ENCODE measurements around the gene TPBG.
A peak's percentile ranks its signal among the peaks of the same experiment; 100 is the strongest.

Gene TPBG, protein sequence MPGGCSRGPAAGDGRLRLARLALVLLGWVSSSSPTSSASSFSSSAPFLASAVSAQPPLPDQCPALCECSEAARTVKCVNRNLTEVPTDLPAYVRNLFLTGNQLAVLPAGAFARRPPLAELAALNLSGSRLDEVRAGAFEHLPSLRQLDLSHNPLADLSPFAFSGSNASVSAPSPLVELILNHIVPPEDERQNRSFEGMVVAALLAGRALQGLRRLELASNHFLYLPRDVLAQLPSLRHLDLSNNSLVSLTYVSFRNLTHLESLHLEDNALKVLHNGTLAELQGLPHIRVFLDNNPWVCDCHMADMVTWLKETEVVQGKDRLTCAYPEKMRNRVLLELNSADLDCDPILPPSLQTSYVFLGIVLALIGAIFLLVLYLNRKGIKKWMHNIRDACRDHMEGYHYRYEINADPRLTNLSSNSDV

DNA sequence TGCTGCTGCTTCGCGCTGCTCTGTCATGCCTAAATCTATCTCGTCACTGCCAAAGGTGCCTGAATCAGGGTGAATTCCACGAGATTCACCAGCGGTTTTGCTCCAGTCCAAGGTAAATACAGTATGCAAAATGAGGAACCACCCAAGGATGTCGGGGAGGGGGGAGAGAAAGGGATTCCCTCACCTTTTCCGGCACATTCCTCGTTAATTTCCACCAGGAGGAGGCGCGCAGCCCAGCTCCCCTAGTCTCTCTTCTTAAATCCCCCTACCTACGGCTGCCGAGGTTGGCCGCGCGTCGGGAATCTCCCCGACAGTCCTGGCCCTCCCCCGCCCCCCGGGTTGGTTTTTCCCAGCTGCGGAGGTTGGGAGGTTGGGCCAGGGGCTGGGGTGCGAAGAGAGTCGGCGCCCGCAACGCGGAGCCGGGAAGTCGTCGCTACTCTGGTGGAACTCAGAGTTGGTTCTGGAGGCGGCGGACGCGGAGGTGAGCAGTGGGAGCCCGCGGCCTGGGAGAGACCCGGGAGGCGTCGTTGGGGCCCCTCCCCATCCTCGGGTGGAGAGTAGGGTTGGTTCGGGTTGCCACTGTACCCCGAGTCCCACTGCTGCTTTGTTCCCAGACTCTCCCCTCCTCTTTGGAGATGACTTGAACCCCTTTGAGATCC lies at the start of gene TPBG:
Gene TPBG, plus strand, starts transcription at position 390 of the 659 bp plus-strand sequence. CDS start 1,145 bp downstream, outside the sequence.
- peak; percentile 91 for DNase-seq

DNA sequence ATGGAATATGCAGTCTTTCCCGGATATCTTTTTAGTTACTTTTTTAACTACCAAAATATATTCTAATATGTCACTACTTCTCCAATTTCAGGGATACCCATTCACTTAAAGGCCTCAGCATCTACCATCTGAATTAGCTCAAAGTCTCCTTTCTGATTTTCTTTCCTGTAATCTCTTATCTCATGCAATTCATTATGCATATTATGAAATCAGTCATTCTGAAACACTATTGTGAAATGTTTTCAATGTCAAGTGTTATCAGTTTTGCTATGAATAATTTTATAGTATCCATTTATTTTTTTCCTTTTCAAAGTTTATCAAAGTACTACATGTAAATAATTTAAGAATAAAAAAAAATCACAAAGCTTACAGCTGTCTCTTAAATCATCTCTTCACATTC lies 41.2 kb upstream of the TPBG start:
- DNase-seq, result no peak

DNA sequence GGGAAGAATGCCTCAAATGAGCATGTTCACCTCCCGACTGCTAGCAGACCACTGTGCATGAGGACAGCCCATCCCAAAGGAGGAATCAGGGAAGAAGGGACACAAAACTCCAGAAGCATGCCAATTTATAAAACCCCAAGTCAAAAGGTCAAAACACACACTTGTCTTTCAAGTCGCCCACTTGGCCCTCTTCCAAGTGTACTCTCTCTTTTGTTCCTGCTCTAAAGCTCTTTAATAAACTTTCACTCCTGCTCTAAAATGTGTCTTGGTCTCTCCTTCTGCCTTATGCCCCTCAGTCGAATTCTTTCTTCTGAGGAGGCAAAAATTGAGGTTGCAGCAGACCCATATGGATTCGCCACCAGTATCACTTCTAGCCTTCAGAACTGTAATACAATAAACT lies 33.9 kb upstream of the TPBG start:
- DNase-seq, result no peak

DNA sequence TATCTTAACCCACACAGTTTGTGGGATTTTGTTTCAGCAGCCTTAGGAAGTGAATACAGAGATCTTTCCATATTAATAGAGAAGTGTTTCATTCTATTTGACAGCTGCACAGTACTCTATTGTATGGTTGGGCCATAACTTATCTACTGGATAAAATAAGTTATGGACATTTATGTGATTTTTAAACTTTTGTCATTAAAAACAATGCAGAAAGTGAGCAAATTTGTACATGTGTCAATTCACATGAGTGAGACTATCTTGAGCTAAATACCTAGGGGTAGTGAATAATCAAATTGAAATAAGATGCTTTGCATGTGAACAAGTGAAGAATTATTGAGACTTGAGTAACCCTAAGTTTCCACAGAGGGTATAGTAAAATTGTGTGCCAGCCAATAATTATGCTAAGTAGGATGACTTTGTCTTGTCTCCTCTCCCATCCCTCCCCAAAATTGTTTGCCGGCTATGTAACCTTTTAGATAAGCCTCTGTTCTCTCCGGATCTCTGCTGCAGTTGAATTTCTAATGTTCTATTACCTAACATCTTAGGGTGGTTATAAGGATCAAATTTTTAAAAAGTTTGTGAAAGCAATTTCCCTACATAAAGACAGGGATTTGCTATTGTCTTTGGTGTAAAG lies 33.3 kb upstream of the TPBG start:
- DNase-seq, result no peak

DNA sequence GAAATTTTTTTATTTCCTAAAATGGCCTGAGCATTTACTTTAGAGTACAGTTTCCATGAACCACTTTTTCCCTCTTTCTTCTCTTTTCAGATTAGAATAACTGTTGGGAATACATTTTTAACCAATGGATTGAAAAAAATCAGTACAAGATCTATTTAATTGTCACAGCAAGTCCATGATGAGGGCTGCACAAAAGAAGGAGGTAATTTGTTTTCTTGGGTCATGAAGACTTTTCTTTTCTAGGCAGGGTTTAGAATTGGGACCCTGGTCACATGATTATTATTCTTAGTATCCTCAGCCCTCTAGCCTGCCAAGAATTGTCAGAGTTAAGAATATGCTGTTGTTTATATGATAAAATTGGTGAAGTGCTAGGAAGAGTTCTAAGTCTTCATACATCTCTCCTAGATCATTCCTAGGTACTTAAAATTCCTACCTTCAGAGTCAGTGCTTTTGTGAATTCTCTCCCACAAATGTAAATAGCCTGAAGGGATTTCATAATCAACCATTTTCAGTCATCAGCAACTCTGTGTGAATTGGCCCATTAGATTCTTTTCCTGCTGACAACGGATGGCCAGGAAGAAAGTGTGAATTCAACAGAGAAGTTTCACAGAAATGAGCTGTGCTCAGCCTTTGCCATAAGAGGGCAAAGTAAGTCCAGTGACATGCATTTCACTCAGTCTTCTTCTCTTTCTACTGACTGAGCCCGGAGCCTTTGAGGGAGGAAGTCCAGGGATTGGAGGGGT lies 32.4 kb upstream of the TPBG start:
- DNase-seq, result peak; percentile 72

DNA sequence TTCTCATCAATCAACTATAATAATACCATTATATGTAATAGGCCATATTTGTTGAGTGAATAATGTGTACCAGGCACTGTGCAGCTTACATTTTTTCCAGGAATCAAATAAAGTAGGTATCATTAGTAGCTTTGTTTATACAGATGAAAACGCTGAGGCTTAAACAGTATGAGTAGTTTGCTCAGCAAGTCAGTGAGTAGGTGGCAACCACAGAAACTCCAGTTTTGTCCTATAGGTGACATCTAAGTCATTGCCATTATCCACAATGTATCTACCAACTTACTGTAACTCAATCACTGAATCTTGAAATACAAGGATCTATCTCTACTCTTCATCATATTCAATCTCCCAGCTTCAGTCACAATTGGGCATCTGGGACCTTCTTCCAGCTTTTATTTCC lies 29.8 kb upstream of the TPBG start:
- no peak for DNase-seq

DNA sequence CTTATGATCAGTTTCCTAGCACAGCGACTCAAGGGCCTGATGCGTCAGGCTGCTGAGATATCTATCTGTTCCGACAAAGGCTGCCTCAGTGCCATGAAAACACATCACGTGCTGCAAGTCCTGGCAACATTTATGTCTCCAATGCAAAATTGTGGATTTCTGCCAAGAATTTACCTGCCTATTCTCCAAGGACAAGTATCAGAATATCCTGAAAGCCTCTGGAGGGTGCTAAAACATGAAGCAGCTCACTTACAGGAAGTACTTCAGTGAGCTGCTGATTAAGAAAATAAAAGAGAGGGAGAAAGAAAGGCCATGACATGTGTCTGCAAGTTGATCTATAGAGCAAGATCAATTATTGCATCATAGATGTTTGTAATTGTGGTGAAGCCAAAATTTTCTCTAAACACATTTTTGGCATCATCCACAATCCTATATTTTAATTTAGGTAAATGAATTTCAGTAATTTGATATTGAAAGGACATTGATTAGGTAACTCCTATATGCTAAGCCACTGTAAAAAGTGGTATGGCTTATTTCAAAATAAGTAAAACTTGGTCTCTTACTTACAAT lies 25.8 kb upstream of the TPBG start:
- DNase-seq, result no peak

DNA sequence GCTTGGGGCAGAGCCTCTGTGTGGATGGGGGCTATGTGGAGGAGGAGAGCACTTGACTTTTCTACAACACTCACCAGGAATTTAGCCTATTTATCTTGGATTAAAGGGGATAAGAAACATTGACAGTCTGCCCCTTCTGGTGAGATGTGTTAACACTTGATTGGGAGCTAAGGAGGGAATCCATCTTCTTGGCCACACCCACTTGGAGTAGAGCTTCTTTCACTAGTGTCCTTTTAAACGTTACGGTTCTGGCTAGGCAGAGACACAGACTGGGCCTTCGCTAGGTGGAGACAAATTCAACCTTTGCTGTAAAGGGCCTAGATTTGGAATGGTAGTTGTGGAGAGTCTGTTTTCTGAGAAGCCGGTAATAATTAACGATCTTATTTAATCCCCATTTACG lies 15.5 kb upstream of the TPBG start:
- no peak for DNase-seq

DNA sequence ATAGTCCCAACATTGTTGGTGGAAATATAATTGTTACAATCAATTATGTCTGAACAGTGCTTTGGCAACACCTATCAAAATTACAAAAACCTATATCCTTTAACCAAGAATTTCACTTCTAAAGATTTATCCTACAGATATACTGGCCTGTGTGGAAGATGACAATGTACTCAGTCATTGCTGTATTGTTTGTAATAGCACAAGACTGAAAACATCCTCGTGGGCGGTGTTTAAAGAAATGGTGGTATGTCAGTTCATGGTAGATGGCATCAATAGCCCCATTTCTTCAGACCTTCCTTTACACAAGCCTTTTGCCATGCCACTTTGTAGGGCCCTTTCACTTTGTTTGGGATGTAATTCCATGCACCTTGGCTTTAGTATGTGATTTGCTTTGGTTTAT lies 9.8 kb upstream of the TPBG start:
- DNase-seq, result no peak

DNA sequence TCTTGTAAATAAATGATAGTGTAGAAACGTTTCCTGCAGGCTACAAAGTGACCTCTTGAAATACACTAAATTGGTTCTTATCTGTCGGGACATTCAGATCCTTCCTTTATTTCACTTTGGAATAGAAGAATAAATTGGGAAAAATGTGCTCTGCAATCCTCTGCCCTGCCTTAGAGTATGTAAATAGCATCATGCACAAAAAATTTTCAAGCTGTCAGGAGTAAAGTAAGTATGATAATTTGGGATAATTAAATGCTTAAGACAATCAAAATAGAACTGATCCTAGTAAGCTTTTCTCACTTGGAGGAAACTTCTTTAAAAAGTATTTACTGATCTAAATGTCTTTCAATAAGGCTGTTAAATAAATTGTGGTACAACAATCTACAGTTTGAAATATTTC lies 3.1 kb upstream of the TPBG start:
- no peak for DNase-seq

DNA sequence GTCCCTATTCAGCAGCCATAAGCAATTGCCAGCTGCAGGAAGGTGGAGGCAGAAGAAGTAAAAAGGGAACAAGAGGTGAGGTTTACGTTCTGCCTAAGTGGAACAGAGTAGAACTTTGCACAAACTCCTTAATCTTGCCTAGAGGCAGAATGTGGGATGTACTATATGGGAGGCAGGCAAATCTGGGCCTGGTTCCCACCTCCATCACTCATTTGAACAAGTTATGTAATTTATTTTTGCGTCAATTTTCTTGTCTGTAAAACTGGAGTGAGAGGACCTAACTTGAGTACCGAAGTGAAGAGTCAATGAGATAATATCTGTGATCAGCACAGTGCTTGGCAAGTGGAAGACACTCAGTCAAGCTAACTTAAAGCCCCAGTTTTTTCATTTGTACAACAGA lies 2.0 kb upstream of the TPBG start:
- DNase-seq, result no peak

DNA sequence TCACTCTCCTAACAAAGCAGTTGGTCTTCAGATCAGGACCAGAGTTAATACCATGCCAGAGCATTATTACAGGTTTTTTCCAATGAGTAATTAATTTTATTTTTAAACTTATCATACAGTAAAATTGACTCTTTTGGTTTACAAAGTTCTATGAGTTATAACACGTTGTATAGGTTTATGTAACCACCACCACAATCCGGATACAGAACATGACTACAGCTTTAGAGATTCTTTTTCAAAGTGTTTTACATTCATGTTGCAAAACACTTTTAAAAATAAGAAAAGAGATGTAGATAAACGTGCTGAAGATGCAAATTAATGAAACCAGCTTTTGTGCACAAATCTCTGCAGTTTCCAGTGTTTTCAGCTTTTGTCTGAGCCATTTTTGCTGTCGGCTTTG lies 1.5 kb upstream of the TPBG start:
- peak; percentile 22 for DNase-seq

DNA sequence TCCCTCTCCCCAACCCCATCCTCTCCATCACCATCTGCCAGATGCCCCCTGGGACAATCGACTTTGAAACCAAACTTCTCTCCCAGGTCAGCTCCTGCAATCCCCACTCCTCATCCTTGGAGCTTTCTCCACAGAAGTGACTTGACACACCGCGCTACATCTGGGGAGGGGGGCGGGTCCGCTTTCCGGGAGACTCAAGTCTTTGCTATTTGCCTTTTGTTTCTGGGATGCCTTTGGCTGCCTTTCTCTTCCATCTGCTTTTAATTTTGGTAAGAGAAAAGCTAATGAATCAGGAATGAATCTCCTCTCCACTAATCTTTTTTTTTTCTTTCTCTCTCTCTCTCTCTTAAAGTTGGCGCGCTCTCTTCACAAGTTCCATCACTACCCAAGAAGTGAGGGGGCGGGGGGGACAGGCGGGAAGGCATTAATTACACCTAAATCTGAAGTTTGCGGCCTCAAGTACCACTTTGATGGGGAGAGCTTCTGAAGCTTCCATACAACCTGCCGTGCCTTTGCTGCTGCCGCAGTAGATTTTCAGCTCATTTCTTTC lies 664 bp upstream of the TPBG start:
- DNase-seq, result peak; percentile 98

DNA sequence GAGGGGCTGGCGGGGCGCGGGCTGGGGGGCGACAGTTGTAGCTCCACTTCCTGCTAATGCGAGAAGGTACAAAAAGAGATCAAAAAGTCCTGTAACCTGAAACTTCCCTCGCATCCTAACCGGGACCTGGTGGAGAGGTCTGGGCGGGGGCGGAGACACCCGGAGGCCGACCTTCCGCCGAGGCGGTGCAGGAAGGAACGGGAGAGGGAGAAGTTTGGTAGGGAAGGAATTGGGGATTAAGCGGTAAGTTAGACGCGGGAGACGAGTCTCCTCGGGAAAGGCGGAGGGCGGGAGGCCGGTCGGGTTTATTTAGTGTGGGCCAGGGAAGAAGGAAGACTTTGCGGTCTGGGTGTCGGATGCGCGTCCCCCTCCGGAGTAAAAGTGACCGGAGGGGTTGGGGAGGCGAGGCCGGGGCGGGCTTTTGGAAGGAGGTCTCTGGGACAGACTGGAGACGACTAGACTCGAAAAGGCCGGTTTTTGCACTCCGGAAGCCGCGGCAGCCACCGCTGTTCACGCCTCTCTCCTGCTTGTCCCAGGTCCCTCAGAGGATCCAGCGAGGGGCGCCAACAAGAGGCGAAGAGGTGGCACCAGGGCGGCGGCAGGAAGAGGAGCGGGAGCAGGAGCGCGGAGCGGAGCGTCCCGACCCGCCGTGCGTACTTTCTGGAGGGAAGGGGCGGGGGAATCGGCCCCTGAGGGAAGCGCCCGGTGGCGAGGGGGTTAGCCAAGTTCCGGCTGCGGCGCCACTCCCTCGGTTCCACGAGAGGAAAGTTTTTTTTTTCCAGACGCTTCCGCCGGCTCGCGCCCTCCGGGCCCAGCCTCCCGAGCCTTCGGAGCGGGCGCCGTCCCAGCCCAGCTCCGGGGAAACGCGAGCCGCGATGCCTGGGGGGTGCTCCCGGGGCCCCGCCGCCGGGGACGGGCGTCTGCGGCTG lies 734 bp downstream of the TPBG start:
- peak; percentile 76 for DNase-seq

DNA sequence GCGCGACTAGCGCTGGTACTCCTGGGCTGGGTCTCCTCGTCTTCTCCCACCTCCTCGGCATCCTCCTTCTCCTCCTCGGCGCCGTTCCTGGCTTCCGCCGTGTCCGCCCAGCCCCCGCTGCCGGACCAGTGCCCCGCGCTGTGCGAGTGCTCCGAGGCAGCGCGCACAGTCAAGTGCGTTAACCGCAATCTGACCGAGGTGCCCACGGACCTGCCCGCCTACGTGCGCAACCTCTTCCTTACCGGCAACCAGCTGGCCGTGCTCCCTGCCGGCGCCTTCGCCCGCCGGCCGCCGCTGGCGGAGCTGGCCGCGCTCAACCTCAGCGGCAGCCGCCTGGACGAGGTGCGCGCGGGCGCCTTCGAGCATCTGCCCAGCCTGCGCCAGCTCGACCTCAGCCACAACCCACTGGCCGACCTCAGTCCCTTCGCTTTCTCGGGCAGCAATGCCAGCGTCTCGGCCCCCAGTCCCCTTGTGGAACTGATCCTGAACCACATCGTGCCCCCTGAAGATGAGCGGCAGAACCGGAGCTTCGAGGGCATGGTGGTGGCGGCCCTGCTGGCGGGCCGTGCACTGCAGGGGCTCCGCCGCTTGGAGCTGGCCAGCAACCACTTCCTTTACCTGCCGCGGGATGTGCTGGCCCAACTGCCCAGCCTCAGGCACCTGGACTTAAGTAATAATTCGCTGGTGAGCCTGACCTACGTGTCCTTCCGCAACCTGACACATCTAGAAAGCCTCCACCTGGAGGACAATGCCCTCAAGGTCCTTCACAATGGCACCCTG lies 1.6 kb downstream of the TPBG start:
- peak; percentile 18 for DNase-seq

DNA sequence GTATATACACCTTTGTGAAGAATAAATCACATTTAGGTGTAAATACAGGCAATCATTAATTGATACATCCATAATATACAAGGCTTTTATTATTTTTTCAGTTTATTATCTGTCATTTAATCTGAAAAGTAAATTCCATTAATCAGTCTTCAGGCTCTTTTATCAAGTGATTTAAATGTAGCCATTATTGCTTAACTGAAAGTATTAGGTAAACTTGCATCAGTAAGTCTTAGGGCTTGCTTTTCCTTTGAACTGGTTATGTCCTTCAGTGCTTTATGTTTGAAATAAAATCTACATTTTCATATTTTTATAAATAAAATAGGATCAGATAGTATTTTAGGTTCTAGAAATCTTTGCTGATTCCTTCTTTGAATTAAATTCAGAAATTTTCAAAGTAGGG lies 4.1 kb downstream of the TPBG start:
- DNase-seq, result no peak

DNA sequence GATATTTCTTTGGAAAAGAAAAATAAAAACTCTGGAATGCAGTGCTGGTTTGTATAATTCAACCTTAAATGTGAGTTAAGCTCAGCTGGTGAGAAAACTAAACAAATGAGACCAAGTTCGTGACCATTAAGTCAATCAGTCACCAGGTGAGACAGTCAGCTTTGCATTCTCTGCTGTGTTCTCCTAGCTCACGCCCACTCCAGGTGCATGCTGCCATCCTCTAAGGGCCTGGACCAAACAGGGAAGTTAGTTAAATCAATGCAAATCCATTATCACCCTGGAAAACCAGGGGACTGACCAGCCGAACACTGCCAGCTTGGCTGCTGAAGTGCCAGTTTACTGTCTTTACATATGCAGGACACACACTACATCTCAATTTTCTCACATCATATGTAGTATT lies 7.2 kb downstream of the TPBG start:
- no peak for DNase-seq

DNA sequence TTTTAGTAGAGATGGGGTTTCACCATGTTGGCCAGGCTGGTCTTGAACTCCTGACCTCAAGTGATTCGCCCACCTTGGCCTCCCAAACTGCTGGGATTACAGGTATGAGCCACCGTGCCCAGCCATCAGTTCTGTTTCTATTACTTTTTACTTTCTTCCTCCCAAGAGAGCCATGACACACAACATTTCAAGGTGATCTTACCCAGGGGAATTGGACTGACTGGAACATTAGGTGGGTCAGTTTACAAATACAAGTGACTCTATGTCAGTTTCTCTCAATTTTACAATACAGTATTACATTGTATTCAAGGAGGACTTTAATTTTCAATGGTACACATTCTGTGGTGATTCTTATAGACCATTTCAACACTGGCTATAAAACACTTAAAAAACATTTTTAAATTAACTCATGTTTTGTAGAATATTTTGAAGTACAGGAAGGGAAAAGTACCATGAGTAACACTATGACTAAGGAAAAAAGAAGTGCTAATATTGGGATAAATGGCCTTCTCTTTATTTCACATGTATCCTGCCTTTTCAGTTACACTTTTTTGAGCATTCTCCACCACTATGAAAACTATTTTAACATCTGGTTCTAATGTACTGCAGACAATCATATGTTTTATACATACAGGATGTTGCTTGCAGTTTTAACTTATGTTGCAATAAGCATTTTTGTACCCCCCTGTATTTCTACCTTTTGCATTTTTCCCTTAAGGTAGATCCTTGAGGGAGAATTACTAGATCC lies 8.4 kb downstream of the TPBG start:
- DNase-seq, result peak; percentile 84

DNA sequence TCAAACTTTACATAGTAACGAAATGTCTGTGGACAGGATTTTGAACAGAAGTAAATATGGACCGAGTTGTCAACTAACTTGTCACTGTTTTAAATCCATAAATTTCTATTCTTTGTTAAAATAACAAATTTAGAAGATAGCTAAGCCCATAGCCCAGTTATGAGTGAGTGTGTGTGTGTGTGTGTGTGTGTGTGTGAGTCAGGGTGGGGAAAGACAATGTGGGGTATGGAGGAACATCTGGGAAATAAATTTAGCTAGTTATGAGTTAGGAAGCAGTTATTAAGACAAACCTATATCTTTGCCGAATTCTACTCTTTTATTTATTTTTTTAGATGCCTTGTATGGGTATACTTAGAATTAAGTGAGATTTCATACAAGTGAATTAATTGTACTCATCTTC lies 9.0 kb downstream of the TPBG start:
- DNase-seq, result peak; percentile 46

DNA sequence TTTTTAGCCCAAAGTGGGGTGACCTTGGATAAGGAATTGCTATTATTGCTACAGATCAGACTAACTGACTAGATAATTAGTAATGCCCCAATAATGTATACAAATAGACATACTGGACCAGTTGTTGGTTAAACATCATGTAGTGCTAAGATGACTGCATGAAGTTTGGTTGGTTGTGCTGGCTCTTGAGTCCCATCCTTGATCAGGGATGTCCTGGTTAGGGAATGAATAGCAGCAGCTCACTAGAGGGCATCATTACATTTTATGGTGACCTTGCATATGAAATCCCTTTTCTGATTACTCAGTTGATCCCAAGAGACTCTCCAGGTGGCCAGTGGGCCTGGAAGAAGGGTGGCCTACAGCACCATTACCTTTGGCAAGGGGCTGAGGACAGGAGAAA lies 10.9 kb downstream of the TPBG start:
- DNase-seq, result no peak
